Fibroblast of pulmonary artery (primary cell): ENCODE measurements around the gene SDK2.

Experiments
- DNase-seq: peaks from one replicate; pipeline ENCODE4 v3.0.0-alpha.2; 2010; ENCODE audit warnings: low read depth
- H3K4me3 ChIP-seq: replicated peaks from 2 replicates; pipeline ENCODE4 v1.5.1; 2011; ENCODE audit warnings: low read depth, mild to moderate bottlenecking, control low read depth, low read length, moderate library complexity
- CTCF ChIP-seq: IDR thresholded peaks from 2 replicates; pipeline ENCODE4 v1.5.1; 2011; ENCODE audit warnings: mild to moderate bottlenecking, control low read depth, low read length, inconsistent platforms; ENCODE audit errors: missing control alignments

The SDK2 gene

DNA sequence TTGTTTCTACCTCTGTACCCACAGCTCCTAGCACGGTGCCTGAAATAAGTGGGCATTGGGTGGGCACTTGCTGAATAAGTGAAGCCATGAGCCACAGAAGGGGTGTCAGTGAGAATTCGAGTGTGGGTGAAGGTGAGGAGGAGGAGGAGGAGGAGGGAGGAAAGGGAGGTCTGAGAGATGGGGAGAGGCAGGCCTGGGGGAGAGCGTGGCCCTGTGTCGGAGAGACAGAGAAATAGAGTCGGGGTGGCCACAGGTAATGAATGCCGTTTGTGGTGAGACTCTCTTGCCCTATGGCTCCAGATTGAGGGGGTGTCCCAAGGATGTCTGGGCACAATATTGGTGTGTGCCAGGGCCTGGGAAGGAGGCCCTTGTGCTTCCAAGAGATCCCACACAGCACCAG lies 49.2 kb downstream of the SDK2 start:
- DNase-seq: no peak
- no peak overlapping the region for H3K4me3 ChIP-seq
- TF ChIP-seq CTCF: no peak

DNA sequence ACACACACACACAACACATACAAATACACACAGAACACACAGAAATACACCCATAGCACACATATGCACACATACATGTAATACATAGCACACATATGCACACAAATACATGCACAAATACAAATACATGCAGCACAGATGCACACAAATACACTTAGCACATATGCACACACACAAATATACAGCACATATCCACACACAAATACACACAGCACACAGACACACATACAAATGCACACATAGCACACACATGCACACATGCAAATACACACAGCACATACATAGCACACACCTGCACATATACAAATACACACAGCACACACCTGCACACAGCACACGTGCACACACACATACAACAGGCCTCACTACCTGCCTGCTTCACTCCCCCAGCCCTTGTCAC lies 49.6 kb downstream of the SDK2 start:
- no peak for TF ChIP-seq CTCF
- H3K4me3 ChIP-seq: no peak overlapping the region

DNA sequence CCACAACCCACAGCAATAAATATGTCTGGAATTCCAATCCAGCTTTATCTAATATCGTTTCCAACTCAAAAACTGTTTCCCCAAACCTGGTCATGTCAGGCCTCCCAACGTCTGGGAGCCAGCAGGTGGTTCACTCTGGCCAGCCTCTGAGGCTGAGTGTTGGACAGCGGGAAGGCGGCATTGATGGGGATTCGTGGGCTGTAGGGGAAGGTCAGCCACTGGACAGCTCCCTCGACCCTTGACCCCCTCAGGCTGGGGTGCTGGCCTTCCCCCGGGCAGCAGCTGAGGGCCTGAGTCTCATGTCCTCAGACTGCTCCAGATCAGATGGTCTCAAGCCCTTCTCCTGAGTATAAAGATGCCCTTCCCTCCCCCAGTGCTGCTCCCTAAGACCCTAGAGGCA lies 50.2 kb downstream of the SDK2 start:
- no peak for DNase-seq
- no peak for TF ChIP-seq CTCF
- H3K4me3 ChIP-seq: no peak overlapping the region

More for the DNA sequence above, 49.6 kb downstream of the SDK2 start:
- no peak for DNase-seq

DNA sequence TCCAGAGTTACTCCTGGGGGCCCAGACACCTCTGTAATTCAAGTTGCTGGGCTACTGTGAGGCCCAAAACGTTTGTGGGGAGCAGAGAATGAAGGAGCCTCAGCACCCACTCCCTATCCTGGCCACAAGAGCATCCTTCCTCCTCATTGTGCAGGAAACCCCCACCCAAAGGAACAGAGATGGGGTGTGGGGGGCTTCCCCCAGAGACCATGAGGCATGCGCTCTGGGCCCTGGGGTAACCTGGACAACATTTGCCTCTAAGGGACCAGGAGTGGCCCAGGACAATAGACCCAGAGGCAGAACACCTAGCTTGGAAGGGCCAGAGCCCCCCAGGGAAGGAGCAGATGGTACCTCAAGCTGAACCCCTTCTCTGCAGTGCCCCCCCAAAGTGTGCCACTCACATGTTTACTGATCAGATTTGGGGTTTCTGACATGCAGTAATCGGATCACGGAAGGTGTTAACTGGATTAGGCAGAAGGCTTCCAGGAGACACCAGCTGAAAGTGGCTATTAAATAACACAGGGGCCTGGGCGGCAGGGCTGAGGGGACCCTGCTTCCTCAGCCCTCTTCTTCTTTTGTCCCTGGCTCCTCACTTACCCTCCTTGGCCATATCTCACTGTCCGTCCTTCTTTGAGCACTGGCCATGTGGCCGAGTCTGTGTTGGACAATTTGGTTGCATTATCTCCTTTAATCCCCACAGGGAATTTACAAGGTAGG lies 50.8 kb downstream of the SDK2 start:
- H3K4me3 ChIP-seq: no peak overlapping the region
- no peak for DNase-seq
- no peak for TF ChIP-seq CTCF

DNA sequence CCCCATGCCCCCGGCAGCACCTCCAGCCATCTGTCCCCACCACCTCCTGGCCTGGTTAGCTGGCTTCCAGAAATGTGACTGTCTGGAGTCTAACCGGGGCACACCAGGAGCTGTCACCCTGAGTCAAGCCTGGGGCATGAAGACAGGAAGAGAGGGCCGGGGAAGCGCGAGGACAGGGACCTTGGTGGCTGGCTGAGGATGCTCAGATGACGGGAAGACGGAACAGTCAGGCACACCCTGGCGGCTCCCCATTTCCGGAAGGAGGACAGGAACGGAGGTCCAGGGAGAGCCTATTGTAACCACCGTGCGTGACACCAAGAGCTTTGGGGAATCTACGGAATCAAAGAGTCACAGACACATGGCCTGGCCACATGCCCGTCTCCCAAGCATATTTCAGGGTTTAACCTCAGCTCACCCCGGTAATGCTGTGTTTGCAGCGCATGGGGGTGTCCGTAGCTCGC lies 51.7 kb downstream of the SDK2 start:
- no peak overlapping the region for H3K4me3 ChIP-seq
- DNase-seq: no peak
- no peak for TF ChIP-seq CTCF

DNA sequence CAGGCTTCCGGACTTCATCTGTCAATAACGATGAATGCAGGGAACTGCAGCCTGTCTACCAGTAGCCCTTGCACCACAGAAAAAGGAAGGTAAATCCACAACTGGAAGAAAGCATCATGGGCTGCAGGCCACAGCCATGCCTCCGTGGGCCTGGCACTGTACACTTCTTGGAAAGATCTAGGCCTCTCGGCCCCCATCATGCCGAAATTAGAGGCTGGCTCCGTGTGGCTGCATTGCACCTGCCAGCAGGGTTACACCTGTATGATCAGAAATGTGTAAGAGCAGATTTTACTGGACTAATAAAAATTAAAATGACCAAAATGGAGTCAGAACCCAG lies 52.2 kb downstream of the SDK2 start:
- no peak overlapping the region for H3K4me3 ChIP-seq
- TF ChIP-seq CTCF: no peak

More for the DNA sequence above, 52.2 kb downstream of the SDK2 start:
- no peak for DNase-seq
